Hematopoietic multipotent progenitor cell (in vitro differentiated cells): ENCODE results near the gene SLC10A1. TPM values are rescaled to one million over a fixed set of nuclear protein-coding genes. Genes with fewer than 3 reads are reported as not detected.

Experiments
- DNase-seq, 3 donors: peaks; one replicate each; pipeline ENCODE4 v3.0.0-alpha.2; 2011 to 2015; ENCODE audit warnings: low read depth in 2 of 3, low spot score in 2 of 3
- total RNA-seq: library from RNA; depleted of rRNA; stranded (reverse); fragments of >200 nt; gene quantifications from one replicate; pipeline ENCODE4 v1.2.3, GENCODE V29; 2012

The SLC10A1 gene
- total RNA-seq, 1 donor, result not detected

DNA sequence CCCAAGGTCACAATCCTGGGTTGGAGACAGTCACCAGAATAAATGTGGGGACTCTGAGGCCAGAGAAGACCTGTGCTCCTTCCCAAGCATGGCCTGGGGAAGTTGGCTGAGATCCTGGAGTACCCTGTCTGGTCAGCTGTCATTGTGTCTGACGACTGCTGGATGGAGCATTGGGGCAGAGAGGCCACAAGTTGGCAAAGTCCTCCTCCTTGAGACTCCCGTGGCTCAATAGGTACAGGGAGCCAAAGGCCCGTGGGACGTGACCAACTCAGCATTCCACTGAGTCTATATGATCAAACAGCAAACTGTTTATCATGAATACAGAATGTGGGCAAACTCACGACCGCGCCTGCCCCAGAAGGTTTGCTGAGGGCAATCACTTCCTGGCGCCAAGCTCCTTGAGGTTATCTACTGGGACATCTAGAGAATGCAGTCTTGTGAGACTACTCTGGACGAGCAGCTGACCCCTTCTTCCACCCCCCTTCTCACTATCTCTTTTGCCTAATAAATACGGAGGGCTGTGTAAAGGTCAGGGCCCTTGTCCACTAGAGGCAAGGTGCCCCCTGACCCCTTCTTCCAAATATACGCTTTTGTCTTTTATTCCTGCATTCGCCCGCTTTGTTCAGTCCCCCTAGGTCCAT is 14.3 kb upstream of the SLC10A1 start:
- no peak for DNase-seq

- DNase-seq, result no peak
Measured at GRCh38 chr14:69808919-69809808, 12.1 kb upstream of the SLC10A1 start.

GRCh38 chr14:69807192-69807591 is 10.2 kb upstream of the SLC10A1 start:
- no peak for DNase-seq

DNA sequence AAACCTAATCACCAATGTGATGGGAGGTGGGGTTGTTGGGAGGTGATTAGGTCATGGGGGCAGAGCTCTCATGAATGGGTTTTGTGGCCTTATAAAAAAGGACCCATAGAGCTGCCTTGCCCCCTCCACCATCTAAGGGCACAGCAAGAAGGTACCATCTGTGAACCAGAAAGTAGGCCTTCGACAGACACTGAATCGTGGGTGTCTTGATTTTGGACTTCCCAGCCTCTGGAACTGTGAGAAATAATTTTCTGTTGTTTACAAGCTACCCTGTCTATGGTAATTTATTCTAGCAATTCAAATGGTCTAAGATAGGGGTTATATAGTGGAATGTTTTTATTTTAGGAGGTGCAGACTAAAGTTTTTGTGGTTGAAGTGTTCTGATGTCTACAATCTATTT is 7.9 kb upstream of the SLC10A1 start:
- no peak for DNase-seq

- no peak for DNase-seq
Measured at GRCh38 chr14:69803753-69804152, 6.7 kb upstream of the SLC10A1 start.

GRCh38 chr14:69798339-69798735 is 1.3 kb upstream of the SLC10A1 start:
- no peak for DNase-seq

- no peak for DNase-seq
Measured at GRCh38 chr14:69797573-69798338, 715 bp upstream of the SLC10A1 start.

- no peak for DNase-seq
Measured at GRCh38 chr14:69795691-69796090, 1.4 kb downstream of the SLC10A1 start.

- no peak for DNase-seq
Measured at GRCh38 chr14:69794791-69795190, 2.2 kb downstream of the SLC10A1 start.

DNA sequence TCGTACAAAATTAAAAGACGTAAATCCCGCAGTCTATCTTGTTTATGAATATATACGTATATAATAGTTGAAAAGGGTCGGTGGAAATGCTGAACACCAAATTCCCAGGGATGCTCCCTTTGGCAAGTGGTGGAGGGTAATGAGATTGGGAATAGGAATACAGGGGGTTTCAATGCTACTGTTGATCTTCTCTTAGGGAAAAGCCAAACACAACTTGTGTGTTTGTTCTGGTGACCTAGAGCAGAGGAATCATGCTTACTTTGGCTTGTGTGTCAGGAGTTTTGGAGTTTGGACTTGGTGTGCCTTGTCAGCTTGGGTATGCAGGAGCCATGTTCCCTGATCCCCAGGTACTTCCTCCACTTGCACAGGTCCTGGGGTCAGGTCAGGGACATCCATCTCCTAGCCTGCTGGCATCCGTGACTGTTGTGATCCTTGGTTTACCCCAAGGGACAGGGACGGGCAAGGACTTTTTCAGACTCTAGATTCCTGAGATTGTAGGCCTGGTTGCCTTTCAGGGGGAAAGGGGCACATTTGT is 4.1 kb downstream of the SLC10A1 start:
- no peak for DNase-seq

GRCh38 chr14:69789118-69789640 is 7.9 kb downstream of the SLC10A1 start:
- DNase-seq, result no peak

- DNase-seq, result no peak
Measured at GRCh38 chr14:69786603-69787002, 10.4 kb downstream of the SLC10A1 start.

- DNase-seq, result no peak
Measured at GRCh38 chr14:69784942-69785341, 12.1 kb downstream of the SLC10A1 start.

DNA sequence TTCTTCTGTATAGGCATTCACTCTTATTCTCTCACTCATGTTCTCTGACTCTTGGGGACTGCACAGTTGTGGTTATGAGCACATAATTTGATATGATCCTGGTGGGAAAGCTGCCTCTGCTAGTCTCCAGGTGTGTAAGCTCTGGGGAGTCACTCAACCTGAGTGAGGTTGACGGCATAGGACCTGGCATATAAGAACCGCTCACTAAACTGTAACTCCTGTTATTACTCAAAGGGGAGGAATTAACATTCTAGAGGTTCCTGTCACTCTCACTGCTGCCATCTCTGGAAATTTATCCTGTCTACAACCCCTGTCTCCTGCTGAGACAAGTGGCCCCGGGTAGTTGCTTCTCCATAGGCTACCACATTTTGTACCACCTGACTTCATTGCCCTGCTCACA is 16.1 kb downstream of the SLC10A1 start:
- DNase-seq, result no peak

GRCh38 chr14:69780092-69780491 is 16.9 kb downstream of the SLC10A1 start:
- no peak for DNase-seq

DNA sequence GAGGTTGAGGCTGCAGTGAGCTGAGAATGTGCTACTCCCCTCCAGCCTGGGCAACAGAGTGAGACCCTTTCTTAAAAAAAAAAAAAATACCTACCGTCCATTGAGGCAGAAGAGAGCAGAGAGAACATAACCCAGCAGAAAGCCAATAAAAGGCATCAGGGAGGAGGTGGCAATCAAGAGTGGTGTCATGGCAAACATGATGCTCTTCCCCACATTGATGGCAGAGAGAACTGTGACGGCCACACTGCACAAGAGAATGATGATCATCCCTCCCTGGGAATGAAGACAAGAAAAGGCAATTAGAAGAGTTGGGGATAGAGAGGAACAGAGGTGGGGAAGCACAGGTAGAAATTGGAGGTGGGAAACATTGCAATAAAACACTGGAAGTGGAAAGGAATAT is 18.0 kb downstream of the SLC10A1 start:
- no peak for DNase-seq

DNA sequence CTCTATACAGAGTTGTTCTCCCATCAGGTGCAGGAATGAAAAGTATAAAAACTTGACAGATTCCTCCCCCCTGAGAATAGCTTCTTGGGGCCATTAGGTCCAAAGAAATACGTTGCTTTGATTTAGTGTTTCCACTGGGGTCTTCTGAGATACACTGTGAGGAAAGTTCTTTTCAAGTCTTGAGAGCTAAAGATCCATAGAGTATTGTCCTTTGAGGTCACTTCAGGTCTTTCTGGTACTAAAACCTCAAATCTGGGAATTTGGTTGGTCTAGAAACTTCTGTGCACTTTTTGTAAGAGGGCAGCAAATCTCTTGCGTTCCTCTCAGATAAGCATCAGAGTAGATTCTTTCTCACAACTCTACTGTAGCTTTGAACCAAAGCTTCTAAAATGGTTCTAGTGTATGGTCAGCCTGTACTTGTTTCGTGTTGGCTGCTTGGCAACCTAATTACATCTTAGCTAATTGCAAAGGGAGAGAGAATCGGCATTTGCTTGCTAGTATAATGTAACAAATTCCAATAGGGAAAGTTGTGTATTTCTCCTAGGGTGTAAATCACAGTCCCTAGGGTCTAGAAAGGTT is 20.1 kb downstream of the SLC10A1 start:
- DNase-seq, result no peak

DNA sequence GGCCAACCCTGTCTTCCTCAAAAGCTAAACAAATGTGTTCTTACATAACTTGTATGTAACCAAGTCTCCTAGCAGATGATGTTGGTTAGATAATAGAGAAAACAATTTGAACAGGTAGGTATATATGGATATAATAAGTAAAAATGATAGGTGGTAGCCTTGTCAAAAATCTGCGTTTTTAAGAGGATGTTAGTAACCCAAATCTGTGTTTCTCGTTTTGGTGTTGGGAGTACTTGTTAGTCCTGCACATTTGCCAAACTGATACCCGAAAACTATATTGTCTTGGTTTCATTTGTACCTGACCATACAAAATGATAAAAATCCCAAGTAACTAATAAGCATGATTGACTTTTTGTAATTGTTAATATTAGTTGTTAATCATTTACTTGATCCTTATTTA is 22.0 kb downstream of the SLC10A1 start:
- peak in 1 of 3 donors; percentile 13 for DNase-seq

DNA sequence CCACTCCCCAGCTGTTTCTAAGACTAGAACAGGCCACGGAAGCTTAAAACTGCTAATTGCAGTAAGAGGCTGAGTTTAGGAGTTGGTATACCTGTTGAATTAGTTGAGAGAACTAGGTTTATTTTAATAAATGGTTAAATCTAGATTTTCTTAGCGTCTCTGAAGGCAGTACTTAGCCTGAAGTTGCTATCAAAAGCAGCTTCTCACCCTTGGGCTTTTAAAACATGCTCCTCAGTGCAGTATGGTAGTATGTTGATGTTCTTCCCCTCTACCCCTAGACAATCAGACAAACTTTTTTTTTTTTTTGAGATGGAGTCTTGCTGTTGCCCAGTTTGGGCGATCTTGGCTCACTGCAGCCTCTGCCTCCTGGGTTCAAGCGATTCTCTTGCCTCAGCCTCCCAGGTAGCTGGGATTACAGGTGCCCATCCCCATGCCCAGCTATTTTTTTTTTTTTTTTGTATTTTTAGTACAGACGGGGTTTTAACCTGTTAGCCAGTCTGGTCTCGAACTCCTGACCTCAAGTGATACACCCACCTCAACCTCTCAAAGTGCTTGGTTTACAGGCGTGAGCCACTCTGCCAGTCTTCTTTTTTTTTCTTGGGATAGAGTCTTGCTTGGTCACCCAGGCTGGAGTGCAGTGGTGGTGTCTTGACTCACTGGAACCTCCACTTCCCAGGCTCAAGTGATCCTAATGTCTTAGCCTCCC is 23.3 kb downstream of the SLC10A1 start:
- DNase-seq, result peak in 1 of 3 donors; percentile 27
